ENCODE measurements around the gene GPATCH8. TPM values are rescaled to one million over a fixed set of nuclear protein-coding genes. Genes with fewer than 3 reads are reported as not detected.

Gene GPATCH8
- total RNA-seq, 1 donor from 2014 or later, result 64.5 TPM

DNA sequence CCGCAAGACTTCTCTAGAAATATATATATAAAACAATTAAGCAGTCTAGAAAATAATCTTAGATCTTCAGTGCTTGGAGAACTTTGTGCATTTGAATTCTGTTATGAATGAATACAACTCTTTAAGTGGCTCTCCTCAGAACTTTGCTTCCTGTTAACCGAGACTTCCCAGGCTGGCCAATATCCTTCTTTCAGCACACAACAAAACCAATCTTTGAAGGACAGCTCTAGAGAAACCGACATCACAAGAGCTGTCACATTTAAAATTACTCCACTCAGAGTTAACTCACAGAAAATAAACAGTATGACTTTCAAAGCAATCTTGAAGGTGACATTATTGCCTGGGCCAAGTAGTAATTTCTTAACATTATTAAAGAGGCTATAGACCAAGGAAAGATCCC is 64.0 kb downstream of the GPATCH8 start:
- TF ChIP-seq CTCF (IDR thresholded peaks at IDR 0.05), result no peak
- H3K4me1 Mint-ChIP-seq, result peaks cover 8% of the 10 kb centered on the region
- no peaks in the 10 kb centered on the region for H3K9me3 Mint-ChIP-seq
- H3K27me3 Mint-ChIP-seq, result no peaks in the 10 kb centered on the region
- POLR2A ChIA-PET, result no interaction called here
- DNase-seq (no peak), ATAC-seq (ENCODE audit: low read depth) (no peak)
- no peak overlapping the region for H3K4me3 Mint-ChIP-seq
- CTCF ChIA-PET, result no interaction called here
- no peak overlapping the region for H3K27ac Mint-ChIP-seq
- peaks cover 31% of the 10 kb centered on the region for H3K36me3 Mint-ChIP-seq (ENCODE audit: low read depth)
- intact Hi-C loops (cut with micrococcal nuclease), result no loop called here

GRCh38 chr17:44438636-44439035 is 64.6 kb downstream of the GPATCH8 start:
- Mint-ChIP-seq H3K4me1 (peaks cover 8% of the 10 kb centered on the region), H3K36me3 (ENCODE audit: low read depth) (peaks cover 33% of the 10 kb centered on the region), H3K9me3 (no peaks in the 10 kb centered on the region), H3K27ac (no peak overlapping the region), H3K4me3 (no peak overlapping the region), H3K27me3 (no peaks in the 10 kb centered on the region)
- ChIA-PET POLR2A (no interaction called here), CTCF (no interaction called here)
- intact Hi-C loops (cut with micrococcal nuclease), result no loop called here
- DNase-seq, result no peak
- ATAC-seq (ENCODE audit: low read depth), result no peak
- TF ChIP-seq CTCF (IDR thresholded peaks at IDR 0.05), result no peak

DNA sequence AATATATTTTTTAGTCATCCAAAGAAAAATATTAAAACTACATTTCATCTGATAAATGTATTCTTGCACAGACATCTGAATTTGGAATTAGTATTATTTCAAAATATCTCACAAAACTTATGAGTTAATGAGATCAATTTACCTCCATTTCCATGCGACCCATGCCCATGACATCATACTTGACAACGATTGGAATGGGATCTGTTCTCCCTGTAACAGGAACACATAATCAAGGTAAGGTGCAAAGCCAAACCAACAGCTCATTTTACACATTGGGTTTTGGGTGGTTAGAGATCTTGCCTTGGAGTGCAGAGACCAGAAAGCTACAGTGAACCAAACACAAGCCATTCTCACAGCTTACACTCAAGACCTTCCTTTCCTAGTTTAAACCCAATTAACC is 66.9 kb downstream of the GPATCH8 start:
- peaks cover 8% of the 10 kb centered on the region for H3K4me1 Mint-ChIP-seq
- no peak overlapping the region for H3K4me3 Mint-ChIP-seq
- H3K27ac Mint-ChIP-seq, result no peak overlapping the region
- ATAC-seq (ENCODE audit: low read depth) (no peak), DNase-seq (no peak)
- H3K36me3 Mint-ChIP-seq (ENCODE audit: low read depth), result peaks cover 50% of the 10 kb centered on the region
- POLR2A ChIA-PET, result interaction anchor here (0.6 kb wide), 1 partner anchor 78 kb away, joined by 11 read pairs; no protein-coding TSS in a partner anchor
- TF ChIP-seq CTCF (IDR thresholded peaks at IDR 0.05), result no peak
- no peaks in the 10 kb centered on the region for H3K27me3 Mint-ChIP-seq
- CTCF ChIA-PET, result no interaction called here
- intact Hi-C loops (cut with micrococcal nuclease), result no loop called here
- no peaks in the 10 kb centered on the region for H3K9me3 Mint-ChIP-seq

GRCh38 chr17:44432254-44433157 is 70.7 kb downstream of the GPATCH8 start:
- intact Hi-C loops (cut with micrococcal nuclease), result no loop called here
- Mint-ChIP-seq H3K27me3 (no peaks in the 10 kb centered on the region), H3K9me3 (no peaks in the 10 kb centered on the region), H3K4me1 (no peaks in the 10 kb centered on the region), H3K27ac (no peak overlapping the region), H3K36me3 (ENCODE audit: low read depth) (peaks cover 63% of the 10 kb centered on the region), H3K4me3 (no peak overlapping the region)
- POLR2A ChIA-PET, result no interaction called here
- DNase-seq (no peak), ATAC-seq (ENCODE audit: low read depth) (no peak)
- CTCF ChIA-PET, result no interaction called here
- no peak for TF ChIP-seq CTCF (IDR thresholded peaks at IDR 0.05)

GRCh38 chr17:44424828-44425461 is 78.3 kb downstream of the GPATCH8 start:
- ATAC-seq (ENCODE audit: low read depth), result no peak
- POLR2A ChIA-PET, result no interaction called here
- no peaks in the 10 kb centered on the region for H3K4me1 Mint-ChIP-seq
- no peak overlapping the region for H3K4me3 Mint-ChIP-seq
- CTCF ChIA-PET, result no interaction called here
- no peak overlapping the region for H3K27ac Mint-ChIP-seq
- H3K27me3 Mint-ChIP-seq, result no peaks in the 10 kb centered on the region
- no peaks in the 10 kb centered on the region for H3K9me3 Mint-ChIP-seq
- no peak for TF ChIP-seq CTCF (IDR thresholded peaks at IDR 0.05)
- DNase-seq, result no peak
- intact Hi-C loops (cut with micrococcal nuclease), result no loop called here
- peaks cover 69% of the 10 kb centered on the region for H3K36me3 Mint-ChIP-seq (ENCODE audit: low read depth)

Data from activated B cell treated with CpG ODN at 0.5 μM for 24 hours (primary cell).